ENCODE results near the gene ZNF564. TPM values are rescaled to one million over a fixed set of nuclear protein-coding genes. Genes with fewer than 3 reads are reported as not detected.

Gene ZNF564
- 6.1 TPM for total RNA-seq (2021; ENCODE audit: unreplicated experiment)
- polyA plus RNA-seq (2012), result 1.4 and 1.6 TPM in 2 replicates
- Bru-seq, nascent RNA, result percentile 82 among the genes with signal in this experiment
- BruChase-seq, experiment 1, labeled RNA remaining after a 6-hour chase, result percentile 72 among the genes with signal in this experiment
- BruChase-seq, experiment 2, labeled RNA remaining after a 2-hour chase, result percentile 76 among the genes with signal in this experiment
- long read RNA-seq, transcript ZNF564-201 (4 exons, 2,935 nt), result major isoform, 8 of 8 reads
- long read RNA-seq, partial matches to known transcripts, result 0 of 8 reads
- long read RNA-seq, other reads (novel, unspliced or antisense), result 0 of 8 reads

DNA sequence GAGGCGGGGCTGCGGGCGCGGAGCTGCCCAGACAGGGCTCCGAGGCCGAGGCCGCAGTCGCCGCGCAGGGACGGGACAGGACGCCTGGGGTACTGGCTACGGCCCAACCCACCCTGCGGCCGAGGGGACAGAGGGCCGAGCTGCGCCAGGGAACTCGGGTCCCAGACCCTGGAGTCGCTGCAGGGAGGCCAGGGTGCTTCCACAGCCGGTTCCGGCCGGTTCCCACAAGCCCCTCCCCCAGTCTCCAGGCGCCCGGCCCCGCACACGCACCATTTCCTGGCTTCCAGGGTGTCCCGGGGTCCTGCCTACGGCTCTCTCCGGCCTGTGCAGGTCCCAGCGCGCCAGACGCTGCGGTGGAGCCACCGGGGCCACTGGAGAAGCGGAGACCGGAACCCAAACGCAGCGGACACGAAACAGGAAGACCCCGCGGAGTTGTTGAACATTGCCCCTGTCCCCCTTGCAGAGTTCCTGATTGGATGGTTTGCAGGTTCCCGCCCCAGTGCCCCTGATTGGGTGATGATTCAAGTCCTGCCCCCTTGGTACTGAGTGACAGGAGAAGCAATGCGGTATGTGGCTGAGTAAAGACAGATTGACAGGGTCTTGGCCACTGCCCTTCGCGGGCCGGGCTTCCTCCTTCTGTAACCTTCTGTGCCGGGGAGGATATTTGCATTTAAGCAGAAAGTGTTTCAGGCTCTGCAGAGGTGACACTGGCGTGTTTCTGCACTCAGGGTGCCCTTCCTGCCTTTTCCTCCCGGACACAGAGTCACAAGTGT, at the start of gene ZNF564:
ZNF564 (minus strand) TSS at position 423 of the 773 bp plus-strand sequence; CDS start at position 273, 150 bp downstream.
- Histone ChIP-seq H4K20me1 (ENCODE audit: insufficient read depth) (no peaks in the 10 kb centered on the region), H3K4me1 (ENCODE audit: control insufficient read depth in 1 of 2, insufficient read depth in 2 of 2, low read length in 2 of 2) (peaks cover 8 to 13% of the 10 kb centered on the region in 2 experiments), H3K4me3 (replicated peaks in 1 of 2; ENCODE audit: low read depth in 1 of 2, low read length in 2 of 2) (peak within 1 kb of the TSS; percentile 86 to 90), H3K27ac (ENCODE audit: low read depth, low read length) (peak within 1 kb of the TSS; percentile 89), H3K27me3 (ENCODE audit: insufficient read depth, low read length) (no peaks in the 10 kb centered on the region), H3K9me3 (ENCODE audit: control insufficient read depth in 1 of 2, insufficient read depth in 1 of 2, low read depth in 1 of 2, low read length in 2 of 2) (peaks cover 0 to 5% of the 10 kb centered on the region in 2 experiments; a peak in 1 of 4 replicates), H2AFZ (ENCODE audit: low read depth, low read length, poor library complexity, severe bottlenecking) (peak within 1 kb of the TSS; percentile 87), H3K9ac (ENCODE audit: low read length) (peak within 1 kb of the TSS; percentile 84), H3K79me2 (ENCODE audit: insufficient read depth, low read length) (peaks cover 21% of the 10 kb centered on the region; the same call in 1 of the 2 replicates), H3K9me2 (ENCODE audit: insufficient read depth) (no peaks in the 10 kb centered on the region), H3K36me3 (ENCODE audit: control insufficient read depth in 1 of 2, insufficient read depth in 2 of 2, low read length in 2 of 2) (peaks cover 0 to 10% of the 10 kb centered on the region in 2 experiments; a peak in 1 of 4 replicates), H3K4me2 (ENCODE audit: low read length) (peak within 1 kb of the TSS; percentile 87)
- ATAC-seq (peak; percentile 97), DNase-seq (ENCODE audit: low read depth, low spot score) (peak; percentile 98)
- CTCF ChIA-PET, result interaction anchor here (0.7 kb wide), 1 partner anchor 121 kb away, joined by 3 read pairs; no protein-coding TSS in a partner anchor
- RAD21 ChIA-PET (ENCODE audit: low non-redundant PET in 1 of 2, low total read pairs in 2 of 2, uncharacterized antibody in 2 of 2, unreplicated experiment in 2 of 2), result no interaction called here
- BruUV-seq (replicated peaks), result TSS peak; percentile 65
- intact Hi-C loops (cut with micrococcal nuclease), result loop anchor here (5.0 kb wide), 2 partner anchors 61 to 259 kb away; partner anchors contain the start of genes ZNF44, ZNF490 and ZNF791
- POLR2A ChIA-PET, result interaction anchor here (0.7 to 1.2 kb wide), 2 partner anchors 60 to 79 kb away, joined by 3 to 10 read pairs; partner anchors contain the start of genes ZNF490 and ZNF791
- TF ChIP-seq REST (IDR thresholded peaks at IDR 0.05; ENCODE audit: low read depth) (no peak), FOSL1 (IDR thresholded peaks at IDR 0.05; ENCODE audit: low read depth) (no peak), ELF1 (IDR thresholded peaks at IDR 0.05; ENCODE audit: borderline replicate concordance, low read depth) (peak; percentile 69), EGR1 (IDR thresholded peaks at IDR 0.05; ENCODE audit: low read depth) (no peak), EZH2phosphoT487 (IDR thresholded peaks at IDR 0.05; ENCODE audit: borderline replicate concordance) (no peak), SRF (IDR thresholded peaks at IDR 0.05; ENCODE audit: low read depth) (no peak), SP1 (IDR thresholded peaks at IDR 0.05; ENCODE audit: low read depth) (peak; percentile 99), TCF7L2 (IDR thresholded peaks at IDR 0.05; ENCODE audit: borderline replicate concordance, extremely low read depth, insufficient read depth, insufficient read length) (no peak), JUND (IDR thresholded peaks at IDR 0.05) (no peak), POLR2AphosphoS5 (IDR thresholded peaks at IDR 0.05; ENCODE audit: low read depth, low read length) (peak; percentile 74), MAX (IDR thresholded peaks at IDR 0.05) (peak; percentile 30; the same call in 1 of the 2 replicates), EZH2 (IDR thresholded peaks at IDR 0.05) (no peak)
- TF ChIP-seq, protein P1, sequence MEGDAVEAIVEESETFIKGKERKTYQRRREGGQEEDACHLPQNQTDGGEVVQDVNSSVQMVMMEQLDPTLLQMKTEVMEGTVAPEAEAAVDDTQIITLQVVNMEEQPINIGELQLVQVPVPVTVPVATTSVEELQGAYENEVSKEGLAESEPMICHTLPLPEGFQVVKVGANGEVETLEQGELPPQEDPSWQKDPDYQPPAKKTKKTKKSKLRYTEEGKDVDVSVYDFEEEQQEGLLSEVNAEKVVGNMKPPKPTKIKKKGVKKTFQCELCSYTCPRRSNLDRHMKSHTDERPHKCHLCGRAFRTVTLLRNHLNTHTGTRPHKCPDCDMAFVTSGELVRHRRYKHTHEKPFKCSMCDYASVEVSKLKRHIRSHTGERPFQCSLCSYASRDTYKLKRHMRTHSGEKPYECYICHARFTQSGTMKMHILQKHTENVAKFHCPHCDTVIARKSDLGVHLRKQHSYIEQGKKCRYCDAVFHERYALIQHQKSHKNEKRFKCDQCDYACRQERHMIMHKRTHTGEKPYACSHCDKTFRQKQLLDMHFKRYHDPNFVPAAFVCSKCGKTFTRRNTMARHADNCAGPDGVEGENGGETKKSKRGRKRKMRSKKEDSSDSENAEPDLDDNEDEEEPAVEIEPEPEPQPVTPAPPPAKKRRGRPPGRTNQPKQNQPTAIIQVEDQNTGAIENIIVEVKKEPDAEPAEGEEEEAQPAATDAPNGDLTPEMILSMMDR (IDR thresholded peaks at IDR 0.05 in 2 of 3, conservative IDR thresholded peaks at IDR 0.05 in 1 of 3; ENCODE audit: borderline replicate concordance in 1 of 3, insufficient read depth in 1 of 3, low read depth in 2 of 3, low read length in 2 of 3), result no peak
- TF ChIP-seq, protein P2, sequence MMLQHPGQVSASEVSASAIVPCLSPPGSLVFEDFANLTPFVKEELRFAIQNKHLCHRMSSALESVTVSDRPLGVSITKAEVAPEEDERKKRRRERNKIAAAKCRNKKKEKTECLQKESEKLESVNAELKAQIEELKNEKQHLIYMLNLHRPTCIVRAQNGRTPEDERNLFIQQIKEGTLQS (IDR thresholded peaks at IDR 0.05), result no peak
- TF ChIP-seq, protein P3, sequence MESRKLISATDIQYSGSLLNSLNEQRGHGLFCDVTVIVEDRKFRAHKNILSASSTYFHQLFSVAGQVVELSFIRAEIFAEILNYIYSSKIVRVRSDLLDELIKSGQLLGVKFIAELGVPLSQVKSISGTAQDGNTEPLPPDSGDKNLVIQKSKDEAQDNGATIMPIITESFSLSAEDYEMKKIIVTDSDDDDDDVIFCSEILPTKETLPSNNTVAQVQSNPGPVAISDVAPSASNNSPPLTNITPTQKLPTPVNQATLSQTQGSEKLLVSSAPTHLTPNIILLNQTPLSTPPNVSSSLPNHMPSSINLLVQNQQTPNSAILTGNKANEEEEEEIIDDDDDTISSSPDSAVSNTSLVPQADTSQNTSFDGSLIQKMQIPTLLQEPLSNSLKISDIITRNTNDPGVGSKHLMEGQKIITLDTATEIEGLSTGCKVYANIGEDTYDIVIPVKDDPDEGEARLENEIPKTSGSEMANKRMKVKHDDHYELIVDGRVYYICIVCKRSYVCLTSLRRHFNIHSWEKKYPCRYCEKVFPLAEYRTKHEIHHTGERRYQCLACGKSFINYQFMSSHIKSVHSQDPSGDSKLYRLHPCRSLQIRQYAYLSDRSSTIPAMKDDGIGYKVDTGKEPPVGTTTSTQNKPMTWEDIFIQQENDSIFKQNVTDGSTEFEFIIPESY (IDR thresholded peaks at IDR 0.05; ENCODE audit: extremely low read depth, insufficient replicate concordance, low read length), result no peak
